ENCODE data around the gene SORCS2. TPM values are rescaled to one million over a fixed set of nuclear protein-coding genes. Genes with fewer than 3 reads are reported as not detected.

Gene SORCS2
- total RNA-seq, 1 experiment from 2014 or later = not detected

- DNase-seq (ENCODE audit: low spot score) = peak; percentile 22
- in situ Hi-C loops (cut with HindIII; ENCODE audit: low sequenced_read_pairs) = no loop called here
Observed at GRCh38 chr4:7291372-7292114, 99.2 kb downstream of the SORCS2 start.

- in situ Hi-C loops (cut with HindIII; ENCODE audit: low sequenced_read_pairs) = no loop called here
- no peak for DNase-seq (ENCODE audit: low spot score)
Observed at GRCh38 chr4:7293703-7294102, 101.4 kb downstream of the SORCS2 start.

DNA sequence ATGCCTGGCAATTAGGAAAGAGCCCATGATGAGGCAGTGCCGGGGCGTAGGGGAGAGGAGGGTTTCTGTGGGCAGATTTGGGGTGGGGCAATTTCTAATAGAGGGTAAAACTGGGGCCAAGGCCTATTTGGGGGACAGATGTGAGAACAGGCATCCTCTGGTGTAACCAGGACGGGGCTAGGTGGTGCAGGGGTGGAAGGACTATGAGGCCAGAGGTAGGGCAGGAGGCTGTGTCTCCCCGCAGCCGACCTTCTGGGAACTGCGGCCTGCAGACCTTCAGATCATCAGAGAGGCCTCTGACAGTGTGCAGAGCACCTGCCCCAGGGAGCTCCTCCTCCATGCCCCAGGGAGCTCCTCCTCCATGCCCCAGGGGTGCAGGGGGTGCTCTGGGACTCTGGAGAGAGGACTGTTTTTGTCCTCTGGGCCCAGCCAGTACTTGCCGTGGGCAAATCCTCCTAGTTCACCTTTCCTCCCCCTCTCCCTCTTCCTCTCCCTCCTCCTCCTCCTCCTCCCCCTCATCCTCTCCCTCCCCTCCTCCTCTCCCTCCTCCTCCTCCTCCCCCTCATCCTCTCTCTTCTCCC, 101.9 kb downstream of the SORCS2 start:
- in situ Hi-C loops (cut with HindIII; ENCODE audit: low sequenced_read_pairs) = no loop called here
- no peak for DNase-seq (ENCODE audit: low spot score)

GRCh38 chr4:7295197-7295910, 103.0 kb downstream of the SORCS2 start:
- in situ Hi-C loops (cut with HindIII; ENCODE audit: low sequenced_read_pairs) = no loop called here
- DNase-seq (ENCODE audit: low spot score) = peak; percentile 26

GRCh38 chr4:7295911-7296660, 103.7 kb downstream of the SORCS2 start:
- no peak for DNase-seq (ENCODE audit: low spot score)
- in situ Hi-C loops (cut with HindIII; ENCODE audit: low sequenced_read_pairs) = no loop called here

DNA sequence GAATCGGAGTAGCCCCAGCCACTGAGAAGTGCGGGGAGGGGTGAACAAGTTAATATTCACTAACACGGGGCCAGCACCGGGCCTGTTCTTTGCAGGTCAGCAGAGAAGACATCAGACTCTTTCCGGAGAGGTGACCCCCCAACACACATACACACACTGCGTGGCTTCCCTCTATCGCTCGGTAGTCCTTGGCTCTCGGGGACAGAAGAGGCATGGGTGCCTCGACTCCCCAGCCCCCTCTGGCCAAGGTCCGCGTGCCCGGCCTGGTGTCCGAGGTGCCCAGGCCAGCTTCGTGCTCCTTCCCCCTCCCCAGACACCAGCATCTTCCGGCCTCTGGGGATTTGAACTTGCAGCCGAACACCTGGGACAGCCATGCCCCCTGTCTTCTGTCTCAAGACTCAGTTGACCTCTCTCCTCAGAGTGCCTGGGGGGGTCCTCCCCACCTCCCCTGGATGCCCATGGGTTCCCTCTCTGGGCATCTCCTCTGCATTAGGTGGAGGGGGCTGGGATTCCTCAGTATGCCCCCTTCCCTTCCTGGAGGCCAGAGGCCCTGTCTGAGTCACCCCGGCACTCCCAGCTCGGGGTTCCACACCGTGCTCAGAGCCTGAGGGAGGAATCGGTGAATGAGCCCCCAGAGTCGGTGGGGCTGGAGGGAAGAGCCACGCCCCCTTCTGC, 104.5 kb downstream of the SORCS2 start:
- DNase-seq (ENCODE audit: low spot score) = no peak
- in situ Hi-C loops (cut with HindIII; ENCODE audit: low sequenced_read_pairs) = no loop called here

DNA sequence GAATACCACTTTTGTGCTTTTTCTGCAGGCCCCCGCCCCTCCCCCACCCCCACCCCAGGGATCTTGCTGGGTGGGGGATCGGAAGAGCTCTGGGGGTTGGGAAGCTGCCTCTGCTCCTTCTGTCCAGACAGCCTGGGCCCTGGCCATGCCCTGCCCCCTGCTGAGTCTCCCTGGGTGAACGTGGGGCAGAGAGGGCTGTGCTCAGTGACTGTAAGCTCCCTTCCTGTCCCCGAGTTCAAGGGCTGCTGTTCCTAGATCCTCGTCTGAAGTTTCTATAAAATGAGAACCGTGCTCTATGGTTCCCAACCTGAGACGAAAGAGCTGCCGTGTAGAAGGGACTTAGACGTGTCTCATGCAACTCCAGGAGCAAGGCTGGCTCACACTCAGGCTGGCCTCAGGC, 105.0 kb downstream of the SORCS2 start:
- in situ Hi-C loops (cut with HindIII; ENCODE audit: low sequenced_read_pairs) = no loop called here
- DNase-seq (ENCODE audit: low spot score) = no peak

DNA sequence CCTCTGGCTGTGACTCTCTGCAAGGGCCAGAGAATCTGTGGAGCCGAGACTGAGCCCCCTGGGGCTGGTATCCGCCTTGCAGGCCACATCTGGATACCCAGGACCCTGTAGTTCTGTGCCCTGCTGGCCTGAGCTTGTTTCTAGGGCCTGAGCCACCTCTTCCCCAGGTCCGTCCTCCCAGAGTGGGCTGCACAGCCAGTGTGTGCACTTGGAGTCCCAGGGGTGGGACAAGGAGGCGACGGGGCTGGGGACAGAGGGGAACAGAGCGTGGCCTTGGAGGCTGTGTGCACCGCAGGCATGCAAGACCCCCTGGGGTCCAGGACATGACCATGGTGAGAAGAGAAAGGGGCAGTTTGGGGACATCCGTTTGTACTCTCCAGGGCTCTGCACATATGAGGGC, 105.5 kb downstream of the SORCS2 start:
- in situ Hi-C loops (cut with HindIII; ENCODE audit: low sequenced_read_pairs) = no loop called here
- no peak for DNase-seq (ENCODE audit: low spot score)

- in situ Hi-C loops (cut with HindIII; ENCODE audit: low sequenced_read_pairs) = no loop called here
Observed at GRCh38 chr4:7298619-7299009, 106.3 kb downstream of the SORCS2 start.

DNA sequence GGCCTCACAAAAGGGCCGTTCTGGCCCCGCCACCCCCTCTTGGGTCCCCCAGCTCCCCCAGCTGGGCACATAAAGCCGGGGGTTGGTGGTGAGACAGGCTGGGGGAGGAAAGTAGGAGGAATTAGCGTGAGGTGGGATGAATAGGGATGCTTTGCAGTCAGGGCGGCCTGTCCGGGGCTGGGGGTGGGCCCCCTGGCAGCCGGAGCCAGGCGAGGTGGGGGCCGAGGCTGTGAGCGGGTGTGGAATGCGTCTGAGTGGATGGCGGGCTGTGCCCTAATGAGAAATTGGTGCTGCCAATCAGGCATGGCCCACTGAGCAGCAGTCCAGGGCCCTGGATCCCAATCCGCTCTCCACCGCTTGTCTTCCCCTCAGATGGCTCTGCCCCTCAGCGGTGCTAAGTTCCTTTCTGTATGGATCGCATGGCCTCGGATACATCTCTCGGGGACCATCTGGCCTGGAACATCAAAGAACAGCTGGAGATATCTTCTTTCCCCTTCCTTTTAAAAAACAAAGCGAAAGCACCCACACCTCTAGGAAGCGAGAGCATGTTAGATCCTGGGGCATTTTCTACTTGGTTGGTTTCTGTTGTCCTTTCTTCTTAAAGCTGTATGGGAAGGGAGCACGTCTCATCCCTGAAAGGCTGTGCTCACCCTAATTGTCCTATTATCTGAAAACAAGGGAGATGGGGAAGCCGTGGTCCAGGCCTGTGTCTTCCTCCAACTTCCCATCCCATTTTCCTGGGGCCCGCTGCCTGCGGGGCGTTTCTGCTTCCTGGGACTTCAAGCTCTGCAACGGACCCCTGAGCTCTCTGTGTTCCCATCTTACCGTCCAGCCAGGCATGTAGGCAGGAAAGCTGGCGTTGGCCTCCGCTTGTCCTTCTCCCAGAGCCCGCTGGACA, 106.9 kb downstream of the SORCS2 start:
- in situ Hi-C loops (cut with HindIII; ENCODE audit: low sequenced_read_pairs) = no loop called here
- DNase-seq (ENCODE audit: low spot score) = no peak

More at GRCh38 chr4:7298619-7299009, 106.3 kb downstream of the SORCS2 start:
- DNase-seq (ENCODE audit: low spot score) = no peak

- in situ Hi-C loops (cut with HindIII; ENCODE audit: low sequenced_read_pairs) = no loop called here
- no peak for DNase-seq (ENCODE audit: low spot score)
Observed at GRCh38 chr4:7299908-7300710, 107.8 kb downstream of the SORCS2 start.

DNA sequence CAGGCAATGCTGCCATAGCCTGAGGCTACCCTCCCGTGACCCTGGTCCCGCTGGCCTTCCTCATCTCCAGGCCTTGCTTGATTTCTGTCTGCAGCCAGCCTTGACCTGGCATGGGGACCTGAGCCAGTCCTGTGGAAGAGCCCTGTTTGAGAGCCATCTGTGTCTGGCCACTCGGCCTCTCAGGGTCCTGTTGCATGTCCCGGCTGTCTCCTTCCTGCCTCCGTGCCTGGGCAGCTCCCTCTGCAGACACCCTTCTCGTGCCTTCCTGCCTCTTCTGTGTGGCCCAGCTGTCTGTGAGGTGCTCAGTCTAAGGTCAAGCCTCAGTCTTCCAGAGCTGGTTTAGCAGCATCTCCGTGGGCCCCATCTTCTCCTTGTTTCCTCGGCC, 108.4 kb downstream of the SORCS2 start:
- DNase-seq (ENCODE audit: low spot score) = no peak
- in situ Hi-C loops (cut with HindIII; ENCODE audit: low sequenced_read_pairs) = no loop called here

- DNase-seq (ENCODE audit: low spot score) = no peak
- in situ Hi-C loops (cut with HindIII; ENCODE audit: low sequenced_read_pairs) = no loop called here
Observed at GRCh38 chr4:7301126-7301785, 108.9 kb downstream of the SORCS2 start.

DNA sequence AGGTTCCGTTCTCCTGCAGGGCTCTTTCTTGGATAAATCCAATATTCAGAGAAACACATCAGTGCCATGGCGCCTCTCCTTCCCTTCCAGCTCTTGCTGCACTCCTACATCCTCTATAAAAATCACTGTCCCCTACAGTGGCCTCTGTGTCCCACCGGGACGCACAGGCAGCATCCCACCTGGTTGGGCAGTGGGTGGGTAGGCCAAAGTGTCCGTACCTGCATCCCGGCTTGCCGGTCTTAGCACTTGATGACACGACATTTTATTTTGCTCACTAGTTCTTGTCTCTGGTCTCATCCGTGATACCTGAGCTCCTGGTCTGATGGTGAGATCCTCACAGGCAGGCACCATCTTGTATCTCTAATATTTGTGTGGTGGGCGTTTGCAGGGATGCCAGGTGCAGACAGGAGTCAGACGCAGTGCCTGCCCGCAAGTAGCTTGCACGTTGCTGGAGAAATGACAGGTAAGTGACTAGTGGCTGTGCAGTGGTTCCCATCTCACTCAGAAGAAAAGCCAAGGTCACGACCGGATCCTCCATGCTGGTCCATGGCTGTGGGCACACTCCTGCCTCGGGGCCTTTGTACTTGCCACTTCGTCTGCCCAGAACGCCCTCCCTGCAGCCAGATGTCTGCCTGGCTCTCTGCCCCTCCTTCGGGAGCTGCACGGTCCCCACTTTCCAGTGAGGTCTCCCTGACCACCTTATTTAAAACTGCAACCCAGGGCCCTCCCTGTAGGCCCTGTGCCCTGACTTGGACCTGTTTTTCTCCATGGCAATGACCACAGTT, 109.7 kb downstream of the SORCS2 start:
- in situ Hi-C loops (cut with HindIII; ENCODE audit: low sequenced_read_pairs) = no loop called here
- DNase-seq (ENCODE audit: low spot score) = no peak

DNA sequence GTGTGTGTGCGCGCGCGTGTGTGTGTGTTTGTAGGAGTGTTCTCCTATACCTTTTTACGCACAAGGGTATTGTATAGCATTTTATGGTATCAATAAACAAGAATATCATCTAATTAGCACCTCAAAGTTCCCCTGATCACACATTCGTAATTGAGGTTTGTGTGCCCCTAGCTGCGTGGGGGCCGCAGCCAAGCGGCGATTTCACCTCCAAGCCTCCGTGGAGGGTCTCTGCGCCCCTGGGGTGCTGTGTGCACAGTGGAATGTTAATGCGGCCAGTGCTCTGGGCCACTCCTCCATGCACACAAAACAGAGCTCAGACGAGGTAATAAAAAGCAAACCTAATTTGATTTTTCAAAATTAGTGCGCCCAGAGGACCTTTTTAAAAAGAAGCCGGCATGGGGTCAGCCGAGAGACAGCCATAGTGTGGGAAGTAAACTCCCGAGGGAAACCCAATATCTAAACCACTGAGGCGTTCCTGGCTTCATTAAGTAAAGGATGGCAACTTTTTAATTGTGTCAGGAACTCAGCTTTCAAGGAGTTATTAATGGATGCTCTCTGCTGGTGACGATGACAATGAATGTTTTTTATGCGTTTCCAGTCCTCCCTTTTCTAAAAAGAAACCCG, 110.6 kb downstream of the SORCS2 start:
- DNase-seq (ENCODE audit: low spot score) = no peak
- in situ Hi-C loops (cut with HindIII; ENCODE audit: low sequenced_read_pairs) = no loop called here

- no peak for DNase-seq (ENCODE audit: low spot score)
- in situ Hi-C loops (cut with HindIII; ENCODE audit: low sequenced_read_pairs) = no loop called here
Observed at GRCh38 chr4:7303561-7303960, 111.2 kb downstream of the SORCS2 start.

All from G401 (cell line).